ENCODE data around the gene THRA. TPM values are rescaled to one million over a fixed set of nuclear protein-coding genes. Genes with fewer than 3 reads are reported as not detected.

The THRA gene
- polyA plus RNA-seq, 1 donor: 48.2 TPM

- no peak for DNase-seq
Observed at GRCh38 chr17:40076591-40076990, 13.8 kb downstream of the THRA start.

GRCh38 chr17:40079545-40079944, 16.8 kb downstream of the THRA start:
- DNase-seq: no peak

GRCh38 chr17:40084477-40084876, 21.7 kb downstream of the THRA start:
- no peak for DNase-seq

- DNase-seq: no peak
Observed at GRCh38 chr17:40086150-40087044, 23.6 kb downstream of the THRA start.

- no peak for DNase-seq
Observed at GRCh38 chr17:40087049-40087794, 24.5 kb downstream of the THRA start.

GRCh38 chr17:40087903-40088718, 25.3 kb downstream of the THRA start:
- no peak for DNase-seq

GRCh38 chr17:40089077-40089895, 26.5 kb downstream of the THRA start:
- DNase-seq: no peak

- no peak for DNase-seq
Observed at GRCh38 chr17:40090237-40091119, 27.7 kb downstream of the THRA start.

- DNase-seq: no peak
Observed at GRCh38 chr17:40091691-40092397, 29.1 kb downstream of the THRA start.

- DNase-seq: no peak
Observed at GRCh38 chr17:40092581-40092980, 29.8 kb downstream of the THRA start.

GRCh38 chr17:40093005-40093579, 30.3 kb downstream of the THRA start:
- DNase-seq: no peak

- no peak for DNase-seq
Observed at GRCh38 chr17:40093580-40094201, 30.9 kb downstream of the THRA start.

GRCh38 chr17:40094874-40095273, 32.1 kb downstream of the THRA start:
- DNase-seq: no peak

- DNase-seq: no peak
Observed at GRCh38 chr17:40095351-40095943, 32.7 kb downstream of the THRA start.

GRCh38 chr17:40095944-40096791, 33.4 kb downstream of the THRA start:
- DNase-seq: no peak

- no peak for DNase-seq
Observed at GRCh38 chr17:40097087-40097486, 34.3 kb downstream of the THRA start.

Data from left kidney (tissue), 2 donors.